Activated CD8-positive, alpha-beta memory T cell treated with anti-CD3 and anti-CD28 coated beads for 1 hour (primary cell): ENCODE results near the gene NT5C1B.
A peak's percentile ranks its signal among the peaks of the same experiment; 100 is the strongest.

Source experiments
- DNase-seq, 2 donors: peaks; one replicate each; pipeline ENCODE4 v3.0.0-alpha.2; 2020; ENCODE audit warnings: low read depth in 1 of 2; ENCODE audit errors: extremely low read depth in 1 of 2

Gene NT5C1B

DNA sequence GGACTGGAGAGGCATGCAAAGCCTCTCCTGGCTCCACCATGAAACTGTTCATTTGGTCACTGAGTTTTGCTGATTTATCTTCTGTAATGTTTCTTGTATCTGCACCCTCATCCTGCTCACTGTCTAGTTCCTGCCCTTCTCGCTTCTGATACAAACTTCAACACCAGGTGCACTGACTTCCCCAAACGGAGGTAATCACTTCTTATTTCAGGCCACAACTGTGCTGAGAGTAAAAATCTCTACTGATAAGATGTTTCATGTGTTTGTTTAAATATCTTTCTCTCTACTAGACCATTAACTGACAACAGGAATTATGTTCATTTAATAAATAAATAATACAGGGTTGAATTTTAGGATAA, 10.9 kb upstream of the NT5C1B start:
- DNase-seq, result no peak

DNA sequence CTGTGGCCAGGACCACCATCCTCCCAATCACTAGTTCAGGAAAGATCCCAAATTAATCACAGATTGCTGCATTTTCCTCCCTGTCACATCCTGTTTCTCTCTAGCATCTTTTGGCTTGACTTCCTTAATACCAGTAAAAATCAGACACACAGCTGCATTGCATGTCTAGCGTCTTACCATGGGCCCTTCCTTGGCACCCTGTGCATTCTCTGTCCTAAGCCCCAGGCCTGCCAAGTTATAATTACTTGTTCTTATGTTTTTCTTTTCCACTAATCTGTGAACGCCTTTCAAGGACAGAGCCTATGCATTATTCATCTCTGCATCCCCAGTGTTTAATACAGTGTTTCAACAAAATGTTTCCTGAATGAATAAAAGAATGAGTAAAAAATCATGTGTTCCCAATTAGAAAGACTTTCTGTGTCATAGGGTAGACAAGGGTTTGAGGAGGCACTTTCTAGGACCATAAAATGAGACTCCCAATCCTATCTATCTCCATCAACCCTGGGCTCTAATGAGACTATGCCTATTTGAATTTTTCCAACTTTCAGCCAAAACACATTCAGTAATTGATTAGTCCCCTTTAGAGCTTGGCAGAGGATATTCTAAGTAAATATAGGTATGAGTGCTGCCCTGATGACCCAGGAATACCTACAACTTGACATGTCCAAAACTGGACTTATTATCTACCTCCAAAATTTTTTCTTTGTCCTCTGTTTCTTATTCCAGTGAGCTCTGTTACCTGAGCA, 10.3 kb upstream of the NT5C1B start:
- DNase-seq, result no peak

DNA sequence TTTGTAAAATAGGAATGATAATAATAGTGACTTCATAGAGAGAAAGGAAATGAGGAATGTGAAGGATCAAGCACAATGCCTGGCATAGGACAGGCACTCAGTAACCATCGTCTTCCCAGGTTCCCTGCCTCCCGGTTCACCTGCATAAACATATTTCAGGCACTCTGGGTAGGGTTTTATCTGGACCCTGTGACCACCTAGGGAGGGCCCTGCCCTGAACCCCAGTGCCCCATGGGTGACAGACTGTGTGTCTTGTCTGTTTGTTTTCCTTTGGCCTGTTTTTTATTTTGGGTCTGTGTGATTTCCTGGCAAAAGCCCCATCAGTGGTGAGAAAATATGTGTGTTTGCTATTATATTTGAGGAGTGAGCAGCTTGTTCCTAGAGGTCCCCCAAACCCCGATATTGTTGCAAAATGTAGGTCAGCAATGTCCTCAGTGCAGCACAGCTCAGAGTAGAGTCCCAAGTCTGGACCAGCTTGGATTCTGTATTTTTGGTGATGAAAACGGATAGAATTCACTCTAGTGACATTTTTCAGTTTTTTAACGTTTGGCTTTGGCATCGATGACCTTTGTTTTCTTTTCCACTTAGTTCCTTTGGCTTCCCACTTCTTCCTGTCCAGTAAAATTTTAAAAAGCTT, 9.6 kb upstream of the NT5C1B start:
- no peak for DNase-seq

DNA sequence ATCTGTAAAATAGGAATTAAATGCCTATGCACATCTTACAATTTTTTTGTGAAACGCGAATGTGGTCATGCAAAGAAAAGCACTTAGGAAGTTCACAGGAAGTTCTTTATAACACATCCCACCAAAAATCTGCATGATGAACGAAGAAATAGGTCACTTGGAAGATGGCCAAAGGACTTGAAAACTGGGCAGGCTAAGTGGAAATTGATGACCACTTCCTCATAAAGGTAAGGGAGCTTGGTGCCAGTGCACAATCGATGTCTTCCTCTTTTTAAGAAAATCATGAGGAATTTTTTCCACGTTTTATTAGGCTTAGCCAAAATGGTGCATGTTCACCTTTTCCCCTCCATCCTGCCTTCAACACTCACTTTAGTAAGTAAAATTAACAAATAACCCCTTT, 8.2 kb upstream of the NT5C1B start:
- no peak for DNase-seq

DNA sequence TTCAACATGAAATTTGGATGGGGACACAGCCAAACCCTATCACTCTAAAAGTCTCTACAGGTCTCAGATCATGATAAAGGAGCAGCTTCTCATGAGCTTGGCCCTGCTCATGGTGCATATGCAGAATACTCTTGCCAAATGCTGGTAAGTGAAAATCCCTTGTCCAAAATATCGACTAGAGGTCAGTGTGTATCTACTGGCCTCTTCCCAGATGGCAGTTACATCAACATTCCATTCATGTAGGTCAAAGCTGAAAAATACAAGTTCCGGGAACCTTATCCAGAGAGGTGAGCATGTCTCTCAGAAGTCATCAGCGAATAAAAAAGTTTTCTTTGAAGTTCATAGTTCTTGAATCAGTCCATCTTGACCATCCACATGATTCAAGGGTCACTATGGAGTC, 7.6 kb upstream of the NT5C1B start:
- no peak for DNase-seq

DNA sequence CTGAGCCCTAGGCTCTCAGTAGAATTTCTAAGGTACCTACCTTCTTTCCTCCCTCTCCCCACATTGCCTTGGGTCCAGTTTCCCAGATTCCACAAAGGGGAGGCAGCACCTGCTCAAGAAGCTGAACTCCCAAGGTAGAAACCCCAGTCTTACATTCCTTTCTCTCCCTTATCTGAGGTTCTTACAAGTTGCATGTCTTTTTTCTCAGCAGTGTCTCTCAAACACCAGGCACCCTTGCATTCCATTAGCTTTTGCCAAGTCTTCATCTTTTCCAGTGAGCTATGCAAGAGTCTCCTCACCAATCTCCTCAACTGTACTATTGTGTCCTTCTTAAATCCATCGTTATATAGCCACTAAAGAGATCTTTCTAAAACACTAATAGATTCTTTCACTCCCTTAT, 4.1 kb upstream of the NT5C1B start:
- DNase-seq, result no peak

DNA sequence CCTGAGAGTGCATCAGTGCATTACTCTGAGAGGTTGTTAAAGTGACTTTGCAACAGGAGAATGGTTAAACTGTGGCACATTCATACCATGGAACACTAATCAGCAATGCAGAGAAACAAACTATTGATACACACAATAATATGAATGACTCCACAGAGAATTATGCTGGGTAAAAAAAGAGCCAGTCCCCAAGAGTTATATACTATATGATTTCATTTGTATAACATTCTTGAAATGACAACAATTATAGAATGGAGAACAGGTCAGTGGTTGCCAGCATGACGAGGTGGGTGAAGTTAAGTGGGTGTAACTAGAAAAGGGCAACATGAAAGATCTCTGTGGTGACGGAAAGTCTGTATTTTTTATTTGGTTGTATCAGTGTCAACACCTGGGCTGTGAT, 3.0 kb upstream of the NT5C1B start:
- DNase-seq, result no peak

DNA sequence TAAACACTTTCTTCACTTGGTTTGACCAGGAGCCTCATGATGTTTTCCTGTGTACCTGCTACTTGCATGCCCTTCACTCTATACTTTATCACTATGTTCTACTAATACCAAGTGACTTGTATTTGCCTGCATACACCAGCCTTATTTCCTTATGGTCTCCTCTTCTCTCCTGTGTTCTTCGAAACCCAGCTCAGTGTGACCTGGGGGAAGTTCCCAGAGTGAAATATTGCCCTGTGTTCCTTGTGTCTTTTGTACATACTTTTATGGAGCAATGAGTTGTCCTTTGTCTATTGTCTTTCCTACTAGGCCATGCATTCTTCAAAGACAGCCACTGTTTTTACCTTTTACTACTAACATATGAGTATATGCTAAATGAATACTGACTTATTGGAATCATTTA, 567 bp downstream of the NT5C1B start:
- no peak for DNase-seq

DNA sequence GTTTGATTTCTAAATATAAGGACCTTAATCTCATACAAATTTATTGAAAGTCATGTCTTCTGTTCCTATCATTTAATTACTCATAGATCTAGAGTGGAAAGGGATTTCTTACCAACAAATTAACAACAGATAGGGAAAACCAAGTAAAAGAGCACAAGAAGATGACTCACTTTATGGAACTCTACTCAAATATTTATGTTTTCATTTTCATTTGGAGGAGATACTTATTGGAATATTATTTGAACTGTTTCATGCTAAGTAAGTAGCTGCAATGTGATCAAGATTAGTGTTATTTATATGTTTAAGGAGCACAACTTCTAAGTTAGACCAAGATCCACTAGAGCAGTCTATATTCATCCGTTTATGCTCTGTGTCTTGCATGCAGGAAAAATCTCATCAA, 1.3 kb downstream of the NT5C1B start:
- DNase-seq, result no peak

DNA sequence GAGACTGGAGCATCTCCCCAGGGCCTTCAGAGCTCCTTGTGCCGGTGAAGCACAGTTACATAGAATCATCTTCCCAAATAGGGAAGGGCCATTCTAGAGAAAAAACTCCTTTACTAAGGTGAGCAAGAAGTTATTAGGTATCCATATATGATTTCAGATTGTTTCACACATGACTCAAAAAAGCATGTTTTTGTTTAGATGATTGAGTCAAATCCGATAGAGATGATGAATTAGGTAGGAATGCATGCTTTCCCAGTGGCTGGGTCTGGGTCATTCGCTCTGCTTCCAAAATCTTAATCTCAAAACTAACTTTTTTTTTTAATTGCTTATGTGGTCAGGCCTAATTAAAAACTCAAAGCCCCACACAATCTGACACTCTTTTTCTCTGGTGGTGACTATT, 3.8 kb downstream of the NT5C1B start:
- no peak for DNase-seq

DNA sequence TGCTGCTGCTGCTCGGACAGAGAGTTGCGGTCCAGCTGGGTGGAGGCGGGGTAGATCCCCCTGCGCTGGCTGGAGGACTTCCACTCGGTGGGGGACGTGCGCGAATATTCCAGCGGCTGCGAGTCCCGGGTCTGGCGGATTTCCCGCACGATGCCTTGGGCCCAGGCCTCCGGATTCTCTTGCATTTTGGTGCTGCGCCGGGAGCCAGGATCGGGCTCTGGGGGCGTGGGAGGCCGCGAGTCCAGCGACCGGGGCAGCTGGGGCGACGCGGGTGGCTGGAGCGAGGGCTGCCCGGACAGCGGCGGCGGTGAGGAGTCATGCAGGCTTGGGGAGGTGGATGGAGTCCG, 4.8 kb downstream of the NT5C1B start:
- DNase-seq, result no peak

DNA sequence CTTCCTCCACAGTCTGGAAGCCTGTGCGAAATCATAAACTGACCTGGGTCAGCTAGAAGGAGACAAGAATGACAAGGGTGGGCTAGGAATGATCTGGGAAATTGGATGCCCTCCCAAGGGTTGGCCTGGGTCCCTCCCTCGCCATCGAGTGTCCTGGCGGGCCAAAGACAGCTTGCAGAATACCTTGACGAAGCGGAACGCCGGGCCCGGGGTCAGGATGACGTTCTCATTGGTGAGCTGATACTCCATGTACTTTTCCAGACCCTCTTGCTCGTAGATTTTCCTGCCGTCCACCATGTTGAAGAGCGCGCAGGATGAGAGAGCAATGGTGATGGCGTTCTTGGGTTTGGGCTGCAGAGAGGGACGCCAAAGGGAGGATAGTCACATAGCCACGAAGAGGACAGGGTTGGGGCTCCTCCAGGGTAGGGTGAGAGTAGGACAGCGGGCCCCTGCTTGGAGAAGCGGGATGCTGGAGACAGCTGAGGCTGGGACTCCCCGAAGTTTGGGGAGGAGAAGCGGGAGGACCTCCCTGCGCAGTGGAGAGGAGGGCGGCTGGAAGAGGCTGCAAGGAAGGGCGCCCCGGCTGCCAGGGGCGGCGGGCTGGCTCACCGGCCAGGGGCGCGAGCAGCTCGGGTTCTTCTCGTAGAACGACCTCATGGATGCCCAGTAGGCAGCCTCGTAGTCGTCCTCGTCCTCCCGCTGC, 5.3 kb downstream of the NT5C1B start:
- no peak for DNase-seq

DNA sequence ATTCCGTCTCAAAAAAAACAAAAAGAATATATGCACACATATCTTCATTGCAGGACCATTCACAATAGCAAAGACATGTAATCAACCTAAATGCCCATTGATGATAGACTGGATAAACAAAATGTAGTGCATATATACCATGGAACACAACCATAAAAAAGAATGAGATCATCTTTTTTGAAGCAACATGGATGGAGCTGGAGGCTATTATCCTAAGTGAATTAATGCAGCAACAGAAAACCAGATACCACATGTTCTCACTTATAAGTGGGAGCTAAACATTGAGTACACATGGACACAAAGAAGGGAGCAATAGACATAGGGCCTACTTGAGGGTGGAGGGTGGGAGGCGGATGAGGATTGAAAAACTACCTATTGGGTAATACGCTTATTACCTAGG, 8.8 kb downstream of the NT5C1B start:
- DNase-seq, result no peak

DNA sequence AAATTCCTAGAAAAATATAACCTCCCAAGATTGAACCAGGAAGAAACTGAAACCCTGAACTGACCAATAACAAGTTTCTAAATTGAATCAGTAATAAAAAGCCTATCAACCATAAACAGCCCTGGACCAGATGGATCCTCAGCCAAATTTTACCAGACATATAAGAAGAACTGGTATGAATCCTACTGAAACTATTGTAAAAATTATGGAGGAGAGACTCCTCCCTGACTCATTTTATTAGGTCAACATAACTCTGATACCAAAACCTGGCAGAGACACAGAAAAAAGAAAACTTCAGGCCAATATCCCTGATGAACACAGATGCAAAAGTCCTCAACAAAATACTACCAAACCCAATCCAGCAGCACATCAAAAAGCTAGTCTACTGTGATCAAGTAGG, 11.3 kb downstream of the NT5C1B start:
- no peak for DNase-seq

DNA sequence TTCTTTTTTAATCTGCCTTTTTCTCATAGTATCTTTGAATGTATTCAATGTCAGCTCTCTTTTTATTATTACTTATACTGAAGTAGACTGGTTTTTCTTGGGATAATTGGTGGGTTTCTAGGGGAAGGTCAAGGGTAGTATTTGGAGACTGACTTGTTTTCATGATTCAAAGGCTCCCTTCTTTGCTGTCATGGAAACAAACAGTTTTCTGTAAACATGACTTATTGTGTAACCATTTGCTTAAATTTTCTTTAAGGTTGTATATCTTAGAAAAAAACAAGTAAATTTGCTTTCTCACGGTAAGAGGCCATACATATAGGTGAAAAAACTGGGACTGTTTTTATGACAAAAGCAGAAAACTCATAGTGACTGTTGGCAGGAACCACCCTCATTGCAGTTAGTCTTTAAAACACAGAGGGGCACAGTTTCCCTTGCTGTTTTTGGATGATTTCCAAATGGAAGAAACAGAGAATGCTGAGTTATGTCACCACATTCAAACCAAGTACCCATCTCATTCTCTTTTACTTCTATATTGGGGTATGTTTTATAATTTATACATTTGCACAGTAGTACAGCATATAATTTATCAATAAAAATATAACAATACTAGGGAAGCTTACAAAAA, 23.1 kb downstream of the NT5C1B start:
- no peak for DNase-seq

DNA sequence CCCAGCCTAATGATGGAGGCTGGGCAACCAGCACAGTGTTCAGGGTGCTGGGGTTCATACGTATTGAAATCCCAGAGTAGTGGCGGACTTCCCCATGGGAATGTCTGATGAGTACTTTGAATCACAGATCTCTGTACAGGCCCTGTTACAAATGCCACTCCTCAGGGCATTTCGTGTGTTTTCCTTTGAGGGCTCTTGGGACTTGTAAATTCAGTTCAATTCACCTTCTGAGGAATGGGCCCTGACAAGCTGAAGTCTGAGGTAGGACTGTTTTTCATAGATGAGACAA, 28.6 kb downstream of the NT5C1B start:
- DNase-seq, result no peak

DNA sequence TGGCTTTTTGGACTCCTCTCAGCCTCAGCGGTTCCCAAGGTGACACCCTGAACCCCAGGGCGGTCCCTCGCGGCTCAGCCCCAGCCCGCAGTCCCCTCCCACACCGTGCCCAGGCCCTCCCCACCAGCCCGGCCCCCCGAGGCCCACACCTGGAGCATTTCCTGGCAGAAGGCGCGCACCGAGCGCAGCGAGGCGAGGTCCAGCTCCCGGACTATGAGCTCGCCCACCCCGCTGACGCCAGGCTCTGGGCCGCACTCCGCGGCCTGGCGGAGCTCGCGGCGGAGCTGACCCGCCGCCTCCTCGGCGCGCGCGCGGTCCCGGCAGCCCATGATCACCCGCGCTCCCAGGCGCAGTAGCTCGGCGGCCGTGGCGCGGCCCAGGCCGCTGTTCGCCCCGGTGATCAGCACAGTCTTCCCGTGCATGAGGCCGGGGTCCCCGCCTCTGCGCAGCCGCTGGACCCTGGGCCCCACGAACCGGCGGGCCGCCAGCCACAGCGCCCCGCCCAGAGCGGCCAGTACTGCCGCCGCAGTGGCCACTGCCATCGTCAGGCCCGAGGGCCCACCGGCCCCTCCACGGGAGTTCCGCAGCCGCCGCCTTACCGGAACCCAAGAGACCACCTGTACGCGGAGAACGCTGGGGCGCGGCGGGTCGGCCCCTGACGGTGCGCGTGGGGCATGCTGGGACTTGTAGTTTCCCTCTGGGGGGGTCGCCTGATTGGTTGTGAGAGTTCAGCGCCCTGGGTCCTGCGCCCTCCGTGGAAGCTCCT, 29.2 kb downstream of the NT5C1B start, which contains the start of gene RDH14:
Gene RDH14, minus strand, starts transcription at position 623 of the 766 bp plus-strand sequence. Its CDS starts 81 bp downstream, at position 542.
- DNase-seq, result peak; percentile 80 to 86

DNA sequence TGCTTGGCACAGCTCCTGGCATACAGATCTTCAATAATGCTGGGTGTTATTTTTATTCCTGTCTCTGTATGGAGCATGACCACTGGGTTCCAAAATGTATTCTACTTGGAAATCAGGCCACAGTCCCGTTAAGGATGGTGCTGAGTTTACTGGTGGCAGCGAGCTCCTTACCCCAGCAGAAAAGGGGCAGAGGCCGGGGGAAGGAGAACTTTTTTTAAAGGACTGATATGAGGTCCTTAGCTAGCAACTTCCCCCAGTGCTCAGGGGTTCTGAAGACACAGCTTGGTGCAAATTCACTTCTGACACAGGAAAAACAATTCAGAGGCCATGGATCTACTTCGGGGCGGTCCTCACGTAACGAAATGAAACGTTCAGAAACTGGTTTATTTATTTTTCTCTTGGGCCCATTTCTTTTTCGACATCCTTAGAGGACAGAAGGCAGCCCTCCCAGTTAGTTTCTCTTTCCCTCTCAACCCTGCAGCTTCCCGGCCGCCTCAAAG, 29.8 kb downstream of the NT5C1B start:
- no peak for DNase-seq

DNA sequence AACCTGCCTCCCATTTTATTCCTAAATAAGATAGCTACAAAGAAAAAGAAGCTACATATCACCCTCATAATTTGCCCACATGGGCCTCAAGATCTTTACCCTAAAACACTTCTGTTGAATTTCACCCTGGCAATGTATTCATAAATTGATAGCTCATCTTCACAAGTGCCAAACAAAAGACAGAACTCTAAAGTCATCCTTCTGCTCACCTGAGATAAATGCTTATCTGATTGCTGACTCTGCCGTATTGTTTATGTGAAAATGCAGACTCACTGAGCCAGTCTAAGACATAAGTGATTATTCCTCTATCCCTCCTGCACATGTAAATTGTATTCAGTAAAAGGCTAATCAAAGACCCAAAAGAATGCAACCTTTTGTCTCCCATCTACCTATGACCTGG, 30.9 kb downstream of the NT5C1B start:
- DNase-seq, result no peak

DNA sequence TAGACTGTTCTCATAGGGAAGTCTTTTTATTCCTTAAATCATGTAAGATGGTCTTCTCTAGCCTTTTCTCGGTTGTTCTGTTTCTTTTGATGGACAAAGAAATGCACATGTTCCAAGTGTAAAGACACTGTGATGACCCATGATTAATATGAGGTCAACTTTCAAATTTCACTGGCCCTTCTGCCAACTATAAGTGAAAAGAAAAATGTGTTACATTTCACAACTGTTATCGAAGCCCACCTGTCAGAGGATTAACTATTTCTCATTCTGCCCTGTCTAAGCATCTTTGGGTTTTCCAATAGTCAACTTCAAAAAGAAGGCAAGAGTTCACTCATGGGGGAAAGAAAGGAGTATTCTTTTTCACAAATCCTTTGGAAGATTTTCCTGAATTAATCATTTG, 32.2 kb downstream of the NT5C1B start:
- DNase-seq, result no peak
